Ovary (tissue), 3 donors: Measurements from ENCODE around the gene FOLR3.

ENCODE experiments used
- CTCF ChIP-seq, 3 donors: fragments of 450-650 bp in 2 of 3; fragments of 200-600 bp in 1 of 3; IDR thresholded peaks; one replicate each; pipeline versions ENCODE4 v1.5.1 to v1.8.0; 2016 to 2022; ENCODE audit warnings: antibody characterized with exemption in 3 of 3, mild to moderate bottlenecking in 1 of 3
- EP300 ChIP-seq: sonication (generic); formaldehyde crosslinking; IDR thresholded peaks from one replicate; pipeline ENCODE4 v1.6.1; 2017; ENCODE audit warnings: antibody characterized with exemption
- donor health status: DM: no; HTN: no; CAD: no.

- no peak for TF ChIP-seq CTCF (IDR thresholded peaks at IDR 0.05)
- no peak for TF ChIP-seq EP300
Measured at GRCh38 chr11:72120930-72121329, 14.6 kb upstream of the FOLR3 start.
